MM.1S (cell line): ENCODE data around the gene ERCC8.

Experiments used
- DNase-seq: peaks from one replicate; pipeline ENCODE4 v3.0.0-alpha.2; 2015
- H2AFZ ChIP-seq: fragments of 300-600 bp; sonication (generic); 2 replicates; pipeline ENCODE4 v1.6.0; 2016; ENCODE audit warnings: antibody characterized with exemption, low read length
- H3F3A ChIP-seq: fragments of 300-600 bp; sonication (generic); 2 replicates; pipeline ENCODE4 v1.6.1; 2016; ENCODE audit warnings: mild to moderate bottlenecking, antibody characterized with exemption, low read length, moderate library complexity, mixed read lengths; ENCODE audit not compliant: insufficient read depth
- H3K27ac ChIP-seq: fragments of 300-600 bp; sonication (generic); 2 replicates; pipeline ENCODE4 v1.5.1; 2016; ENCODE audit warnings: mild to moderate bottlenecking, low read length
- H3K27me3 ChIP-seq: fragments of 300-600 bp; sonication (generic); replicated peaks from 2 replicates; pipeline ENCODE4 v1.6.0; 2016; ENCODE audit warnings: low read length; ENCODE audit not compliant: insufficient read depth
- H3K36me3 ChIP-seq: fragments of 300-600 bp; sonication (generic); replicated peaks from 2 replicates; pipeline ENCODE4 v1.6.1; 2016; ENCODE audit warnings: mild to moderate bottlenecking, low read length, mixed read lengths; ENCODE audit not compliant: insufficient read depth
- H3K4me1 ChIP-seq: fragments of 300-600 bp; sonication (generic); 2 replicates; pipeline ENCODE4 v1.6.1; 2016; ENCODE audit warnings: low read length, mixed read lengths
- H3K4me2 ChIP-seq: fragments of 300-600 bp; sonication (generic); 2 replicates; pipeline ENCODE4 v1.6.0; 2016; ENCODE audit warnings: low read depth, low read length
- H3K4me3 ChIP-seq: fragments of 300-600 bp; sonication (generic); 2 replicates; pipeline ENCODE4 v1.5.1; 2016; ENCODE audit warnings: low read length, mixed read lengths
- H3K79me2 ChIP-seq: fragments of 300-600 bp; sonication (generic); 2 replicates; pipeline ENCODE4 v1.6.1; 2016; ENCODE audit warnings: mixed run types, low read length, mixed read lengths
- H3K9ac ChIP-seq: fragments of 300-600 bp; sonication (generic); 2 replicates; pipeline ENCODE4 v1.6.1; 2016; ENCODE audit warnings: low read length, mixed read lengths
- H3K9me2 ChIP-seq: fragments of 300-600 bp; sonication (generic); replicated peaks from 2 replicates; pipeline ENCODE4 v1.6.1; 2016; ENCODE audit warnings: mild to moderate bottlenecking, low read length, mixed read lengths; ENCODE audit not compliant: insufficient read depth
- H3K9me3 ChIP-seq: fragments of 300-600 bp; sonication (generic); replicated peaks from 2 replicates; pipeline ENCODE4 v1.6.1; 2016; ENCODE audit warnings: mild to moderate bottlenecking, low read length, mixed read lengths; ENCODE audit not compliant: insufficient read depth
- H4K20me1 ChIP-seq: fragments of 300-600 bp; sonication (generic); 2 replicates; pipeline ENCODE4 v1.6.1; 2016; ENCODE audit warnings: mild to moderate bottlenecking, low read length, moderate library complexity, mixed read lengths; ENCODE audit not compliant: insufficient read depth
- EZH2 ChIP-seq: fragments of 300-600 bp; sonication (generic); optimal IDR thresholded peaks from 2 replicates; pipeline ENCODE3; 2017; ENCODE audit warnings: low read depth, mild to moderate bottlenecking, antibody characterized with exemption, low read length, mixed read lengths
- EZH2phosphoT487 ChIP-seq: fragments of 300-600 bp; sonication (generic); IDR thresholded peaks from 2 replicates; pipeline ENCODE4 v1.6.1; 2018; ENCODE audit warnings: antibody characterized with exemption, low read length
- TF ChIP-seq, protein P1 (sequence below): fragments of 300-600 bp; sonication (generic); IDR thresholded peaks from 2 replicates; pipeline ENCODE4 v1.5.1; 2016; ENCODE audit warnings: antibody characterized with exemption, low read length, mixed read lengths

ERCC8 gene

DNA sequence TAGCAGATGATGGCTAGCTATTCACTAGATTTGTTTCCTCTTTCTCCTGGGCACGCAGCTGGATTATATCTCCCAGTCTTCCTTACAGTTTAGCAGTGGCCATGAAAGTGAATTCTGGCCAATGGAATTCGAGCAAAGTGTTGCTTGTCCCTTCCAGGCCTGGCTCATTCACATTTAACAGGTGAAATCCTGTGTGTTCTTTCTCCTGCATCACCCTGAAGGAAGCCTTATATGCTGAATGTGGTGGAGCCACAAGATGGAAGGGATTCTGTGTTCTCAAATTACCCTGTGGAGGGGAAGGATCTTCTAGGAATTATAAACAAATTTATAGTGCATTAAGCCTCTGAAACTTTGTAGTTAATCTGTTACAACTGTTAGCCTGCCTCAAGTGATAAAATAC lies 92.6 kb downstream of the ERCC8 start:
- Histone ChIP-seq H3K27ac (no peak overlapping the region), H3K4me2 (no peak overlapping the region), H3K36me3 (no peaks in the 10 kb centered on the region), H3K9ac (no peak overlapping the region), H3K4me1 (no peaks in the 10 kb centered on the region), H3K9me2 (no peaks in the 10 kb centered on the region), H3K79me2 (no peaks in the 10 kb centered on the region), H4K20me1 (no peaks in the 10 kb centered on the region), H3F3A (no peaks in the 10 kb centered on the region), H3K9me3 (no peaks in the 10 kb centered on the region), H3K4me3 (no peak overlapping the region), H3K27me3 (no peaks in the 10 kb centered on the region), H2AFZ (no peak overlapping the region)
- DNase-seq, result no peak
- TF ChIP-seq EZH2 (no peak), EZH2phosphoT487 (no peak)
- TF ChIP-seq, protein P1, sequence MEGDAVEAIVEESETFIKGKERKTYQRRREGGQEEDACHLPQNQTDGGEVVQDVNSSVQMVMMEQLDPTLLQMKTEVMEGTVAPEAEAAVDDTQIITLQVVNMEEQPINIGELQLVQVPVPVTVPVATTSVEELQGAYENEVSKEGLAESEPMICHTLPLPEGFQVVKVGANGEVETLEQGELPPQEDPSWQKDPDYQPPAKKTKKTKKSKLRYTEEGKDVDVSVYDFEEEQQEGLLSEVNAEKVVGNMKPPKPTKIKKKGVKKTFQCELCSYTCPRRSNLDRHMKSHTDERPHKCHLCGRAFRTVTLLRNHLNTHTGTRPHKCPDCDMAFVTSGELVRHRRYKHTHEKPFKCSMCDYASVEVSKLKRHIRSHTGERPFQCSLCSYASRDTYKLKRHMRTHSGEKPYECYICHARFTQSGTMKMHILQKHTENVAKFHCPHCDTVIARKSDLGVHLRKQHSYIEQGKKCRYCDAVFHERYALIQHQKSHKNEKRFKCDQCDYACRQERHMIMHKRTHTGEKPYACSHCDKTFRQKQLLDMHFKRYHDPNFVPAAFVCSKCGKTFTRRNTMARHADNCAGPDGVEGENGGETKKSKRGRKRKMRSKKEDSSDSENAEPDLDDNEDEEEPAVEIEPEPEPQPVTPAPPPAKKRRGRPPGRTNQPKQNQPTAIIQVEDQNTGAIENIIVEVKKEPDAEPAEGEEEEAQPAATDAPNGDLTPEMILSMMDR, result no peak

DNA sequence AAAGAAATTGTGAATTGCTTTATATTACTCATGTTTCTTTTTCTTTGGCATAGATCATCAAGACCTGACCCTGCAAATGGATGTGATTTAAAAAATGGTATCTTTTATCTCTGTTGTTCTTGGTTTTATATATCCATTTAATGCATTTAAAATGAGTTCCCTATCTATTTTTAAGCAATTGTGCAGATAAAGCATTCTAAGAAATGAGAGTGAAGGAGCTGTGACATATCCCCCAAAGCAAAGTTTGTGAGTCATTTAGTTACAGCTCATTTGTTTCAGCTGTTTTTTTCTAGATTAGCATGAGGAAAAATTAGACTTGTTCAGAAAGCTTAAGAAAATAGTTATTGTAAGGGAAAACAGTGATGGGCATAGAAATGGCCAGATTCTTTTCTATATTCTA lies 93.2 kb downstream of the ERCC8 start:
- no peaks in the 10 kb centered on the region for H3F3A ChIP-seq
- no peaks in the 10 kb centered on the region for H3K9me3 ChIP-seq
- H3K4me3 ChIP-seq, result no peak overlapping the region
- no peak overlapping the region for H2AFZ ChIP-seq
- no peaks in the 10 kb centered on the region for H3K36me3 ChIP-seq
- TF ChIP-seq, protein P1, result no peak
- TF ChIP-seq EZH2, result no peak
- no peak for TF ChIP-seq EZH2phosphoT487
- no peak overlapping the region for H3K4me2 ChIP-seq
- H4K20me1 ChIP-seq, result no peaks in the 10 kb centered on the region
- H3K79me2 ChIP-seq, result no peaks in the 10 kb centered on the region
- H3K27ac ChIP-seq, result no peak overlapping the region
- no peaks in the 10 kb centered on the region for H3K27me3 ChIP-seq
- DNase-seq, result no peak
- no peaks in the 10 kb centered on the region for H3K4me1 ChIP-seq
- no peaks in the 10 kb centered on the region for H3K9me2 ChIP-seq
- H3K9ac ChIP-seq, result no peak overlapping the region

DNA sequence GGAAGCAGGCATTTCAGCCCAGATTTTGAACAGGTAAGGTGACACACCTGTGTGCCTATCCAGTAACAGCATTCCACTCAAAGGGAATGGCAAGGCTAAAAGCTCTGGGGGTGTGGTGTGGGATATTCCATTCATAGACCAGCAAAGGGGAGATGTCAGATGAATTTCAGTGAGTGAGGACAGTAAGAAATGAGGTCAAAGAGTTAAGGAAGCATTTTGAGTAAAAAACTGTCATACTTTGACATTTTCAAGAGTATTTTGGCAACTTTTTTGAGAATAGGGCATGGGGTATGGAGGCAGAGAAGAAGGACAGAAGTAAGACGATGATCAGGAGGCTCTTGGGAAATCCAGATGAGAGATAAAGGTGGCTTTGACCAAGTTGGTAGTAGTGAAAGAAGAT lies 98.6 kb downstream of the ERCC8 start:
- Histone ChIP-seq H3K9me2 (no peaks in the 10 kb centered on the region), H3K4me2 (no peak overlapping the region), H3F3A (no peaks in the 10 kb centered on the region), H3K9me3 (no peaks in the 10 kb centered on the region), H3K79me2 (peaks cover 14% of the 10 kb centered on the region; the same call in 1 of the 2 replicates), H3K9ac (no peak overlapping the region), H4K20me1 (no peaks in the 10 kb centered on the region), H3K27ac (no peak overlapping the region), H3K27me3 (no peaks in the 10 kb centered on the region), H3K4me1 (no peaks in the 10 kb centered on the region), H3K4me3 (no peak overlapping the region), H3K36me3 (no peaks in the 10 kb centered on the region), H2AFZ (no peak overlapping the region)
- DNase-seq, result no peak
- TF ChIP-seq, protein P1, result no peak
